Measurements from ENCODE around the gene OR9I1. TPM values are rescaled to one million over a fixed set of nuclear protein-coding genes. Genes with fewer than 3 reads are reported as not detected.

Gene OR9I1
- total and polyA plus RNA-seq, 2 of the 13 experiments (the other 11 are each of a cell fraction or from before 2014, with no cell fraction given), result not detected

DNA sequence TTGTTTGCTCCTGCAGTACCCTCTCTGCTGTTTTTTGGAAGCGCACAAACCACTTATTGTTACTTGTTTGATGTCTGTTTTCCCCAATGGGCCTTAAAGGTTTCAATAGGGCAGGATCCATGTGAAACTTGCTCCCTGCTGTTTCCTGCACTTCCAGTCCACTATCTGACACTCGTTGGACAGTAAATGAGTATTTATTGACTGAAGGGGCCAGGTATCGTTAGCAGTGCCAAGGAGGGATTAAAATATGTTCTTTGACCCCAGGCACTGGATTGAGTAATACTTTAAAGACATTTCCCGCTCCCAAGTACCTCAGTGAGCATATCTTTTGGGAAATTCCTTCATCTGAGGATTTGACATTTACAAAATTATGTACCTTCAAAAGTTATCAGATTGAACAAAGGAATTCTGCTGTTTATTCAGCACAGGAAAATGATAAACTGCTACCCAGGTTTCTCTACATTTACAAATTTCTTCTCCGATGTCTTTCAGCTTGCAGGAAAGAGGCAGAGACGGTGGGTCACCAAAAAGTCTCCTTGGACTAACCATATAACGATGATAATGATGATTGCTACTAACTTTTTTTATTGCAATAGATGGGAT is 40.3 kb upstream of the OR9I1 start (continued):
- TF ChIP-seq, protein P1, sequence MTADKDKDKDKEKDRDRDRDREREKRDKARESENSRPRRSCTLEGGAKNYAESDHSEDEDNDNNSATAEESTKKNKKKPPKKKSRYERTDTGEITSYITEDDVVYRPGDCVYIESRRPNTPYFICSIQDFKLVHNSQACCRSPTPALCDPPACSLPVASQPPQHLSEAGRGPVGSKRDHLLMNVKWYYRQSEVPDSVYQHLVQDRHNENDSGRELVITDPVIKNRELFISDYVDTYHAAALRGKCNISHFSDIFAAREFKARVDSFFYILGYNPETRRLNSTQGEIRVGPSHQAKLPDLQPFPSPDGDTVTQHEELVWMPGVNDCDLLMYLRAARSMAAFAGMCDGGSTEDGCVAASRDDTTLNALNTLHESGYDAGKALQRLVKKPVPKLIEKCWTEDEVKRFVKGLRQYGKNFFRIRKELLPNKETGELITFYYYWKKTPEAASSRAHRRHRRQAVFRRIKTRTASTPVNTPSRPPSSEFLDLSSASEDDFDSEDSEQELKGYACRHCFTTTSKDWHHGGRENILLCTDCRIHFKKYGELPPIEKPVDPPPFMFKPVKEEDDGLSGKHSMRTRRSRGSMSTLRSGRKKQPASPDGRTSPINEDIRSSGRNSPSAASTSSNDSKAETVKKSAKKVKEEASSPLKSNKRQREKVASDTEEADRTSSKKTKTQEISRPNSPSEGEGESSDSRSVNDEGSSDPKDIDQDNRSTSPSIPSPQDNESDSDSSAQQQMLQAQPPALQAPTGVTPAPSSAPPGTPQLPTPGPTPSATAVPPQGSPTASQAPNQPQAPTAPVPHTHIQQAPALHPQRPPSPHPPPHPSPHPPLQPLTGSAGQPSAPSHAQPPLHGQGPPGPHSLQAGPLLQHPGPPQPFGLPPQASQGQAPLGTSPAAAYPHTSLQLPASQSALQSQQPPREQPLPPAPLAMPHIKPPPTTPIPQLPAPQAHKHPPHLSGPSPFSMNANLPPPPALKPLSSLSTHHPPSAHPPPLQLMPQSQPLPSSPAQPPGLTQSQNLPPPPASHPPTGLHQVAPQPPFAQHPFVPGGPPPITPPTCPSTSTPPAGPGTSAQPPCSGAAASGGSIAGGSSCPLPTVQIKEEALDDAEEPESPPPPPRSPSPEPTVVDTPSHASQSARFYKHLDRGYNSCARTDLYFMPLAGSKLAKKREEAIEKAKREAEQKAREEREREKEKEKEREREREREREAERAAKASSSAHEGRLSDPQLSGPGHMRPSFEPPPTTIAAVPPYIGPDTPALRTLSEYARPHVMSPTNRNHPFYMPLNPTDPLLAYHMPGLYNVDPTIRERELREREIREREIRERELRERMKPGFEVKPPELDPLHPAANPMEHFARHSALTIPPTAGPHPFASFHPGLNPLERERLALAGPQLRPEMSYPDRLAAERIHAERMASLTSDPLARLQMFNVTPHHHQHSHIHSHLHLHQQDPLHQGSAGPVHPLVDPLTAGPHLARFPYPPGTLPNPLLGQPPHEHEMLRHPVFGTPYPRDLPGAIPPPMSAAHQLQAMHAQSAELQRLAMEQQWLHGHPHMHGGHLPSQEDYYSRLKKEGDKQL (CRISPR knock-in tag; IDR thresholded peaks at IDR 0.05; ENCODE audit: low read depth), result peak; percentile 81; the same call in 1 of the 2 replicates
- TF ChIP-seq, protein P2, sequence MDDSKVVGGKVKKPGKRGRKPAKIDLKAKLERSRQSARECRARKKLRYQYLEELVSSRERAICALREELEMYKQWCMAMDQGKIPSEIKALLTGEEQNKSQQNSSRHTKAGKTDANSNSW (CRISPR knock-in tag; IDR thresholded peaks at IDR 0.05; ENCODE audit: borderline replicate concordance), result no peak
- TF ChIP-seq, protein P3, sequence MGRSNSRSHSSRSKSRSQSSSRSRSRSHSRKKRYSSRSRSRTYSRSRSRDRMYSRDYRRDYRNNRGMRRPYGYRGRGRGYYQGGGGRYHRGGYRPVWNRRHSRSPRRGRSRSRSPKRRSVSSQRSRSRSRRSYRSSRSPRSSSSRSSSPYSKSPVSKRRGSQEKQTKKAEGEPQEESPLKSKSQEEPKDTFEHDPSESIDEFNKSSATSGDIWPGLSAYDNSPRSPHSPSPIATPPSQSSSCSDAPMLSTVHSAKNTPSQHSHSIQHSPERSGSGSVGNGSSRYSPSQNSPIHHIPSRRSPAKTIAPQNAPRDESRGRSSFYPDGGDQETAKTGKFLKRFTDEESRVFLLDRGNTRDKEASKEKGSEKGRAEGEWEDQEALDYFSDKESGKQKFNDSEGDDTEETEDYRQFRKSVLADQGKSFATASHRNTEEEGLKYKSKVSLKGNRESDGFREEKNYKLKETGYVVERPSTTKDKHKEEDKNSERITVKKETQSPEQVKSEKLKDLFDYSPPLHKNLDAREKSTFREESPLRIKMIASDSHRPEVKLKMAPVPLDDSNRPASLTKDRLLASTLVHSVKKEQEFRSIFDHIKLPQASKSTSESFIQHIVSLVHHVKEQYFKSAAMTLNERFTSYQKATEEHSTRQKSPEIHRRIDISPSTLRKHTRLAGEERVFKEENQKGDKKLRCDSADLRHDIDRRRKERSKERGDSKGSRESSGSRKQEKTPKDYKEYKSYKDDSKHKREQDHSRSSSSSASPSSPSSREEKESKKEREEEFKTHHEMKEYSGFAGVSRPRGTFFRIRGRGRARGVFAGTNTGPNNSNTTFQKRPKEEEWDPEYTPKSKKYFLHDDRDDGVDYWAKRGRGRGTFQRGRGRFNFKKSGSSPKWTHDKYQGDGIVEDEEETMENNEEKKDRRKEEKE (IDR thresholded peaks at IDR 0.05), result no peak
- TF ChIP-seq FOXA3 (CRISPR knock-in tag; IDR thresholded peaks at IDR 0.05) (peak; percentile 87), ZNF232 (CRISPR knock-in tag; IDR thresholded peaks at IDR 0.05; ENCODE audit: borderline replicate concordance) (0 out of 2 replicates have a peak, but pooled peaks have one; percentile 31)
- TF ChIP-seq, protein P4, sequence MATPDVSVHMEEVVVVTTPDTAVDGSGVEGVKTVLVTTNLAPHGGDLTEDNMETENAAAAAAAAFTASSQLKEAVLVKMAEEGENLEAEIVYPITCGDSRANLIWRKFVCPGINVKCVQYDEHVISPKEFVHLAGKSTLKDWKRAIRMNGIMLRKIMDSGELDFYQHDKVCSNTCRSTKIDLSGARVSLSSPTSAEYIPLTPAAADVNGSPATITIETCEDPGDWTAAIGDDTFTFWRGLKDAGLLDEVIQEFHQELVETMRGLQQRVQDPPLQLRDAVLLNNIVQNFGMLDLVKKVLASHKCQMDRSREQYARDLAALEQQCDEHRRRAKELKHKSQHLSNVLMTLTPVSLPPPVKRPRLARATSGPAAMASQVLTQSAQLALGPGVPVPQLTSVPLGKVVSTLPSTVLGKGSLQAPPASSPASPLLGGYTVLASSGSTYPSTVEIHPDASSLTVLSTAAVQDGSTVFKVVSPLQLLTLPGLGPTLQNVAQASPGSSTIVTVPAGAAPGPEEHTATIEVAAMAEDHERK (CRISPR knock-in tag; IDR thresholded peaks at IDR 0.05; ENCODE audit: low read depth), result no peak
- TF ChIP-seq, protein P5, sequence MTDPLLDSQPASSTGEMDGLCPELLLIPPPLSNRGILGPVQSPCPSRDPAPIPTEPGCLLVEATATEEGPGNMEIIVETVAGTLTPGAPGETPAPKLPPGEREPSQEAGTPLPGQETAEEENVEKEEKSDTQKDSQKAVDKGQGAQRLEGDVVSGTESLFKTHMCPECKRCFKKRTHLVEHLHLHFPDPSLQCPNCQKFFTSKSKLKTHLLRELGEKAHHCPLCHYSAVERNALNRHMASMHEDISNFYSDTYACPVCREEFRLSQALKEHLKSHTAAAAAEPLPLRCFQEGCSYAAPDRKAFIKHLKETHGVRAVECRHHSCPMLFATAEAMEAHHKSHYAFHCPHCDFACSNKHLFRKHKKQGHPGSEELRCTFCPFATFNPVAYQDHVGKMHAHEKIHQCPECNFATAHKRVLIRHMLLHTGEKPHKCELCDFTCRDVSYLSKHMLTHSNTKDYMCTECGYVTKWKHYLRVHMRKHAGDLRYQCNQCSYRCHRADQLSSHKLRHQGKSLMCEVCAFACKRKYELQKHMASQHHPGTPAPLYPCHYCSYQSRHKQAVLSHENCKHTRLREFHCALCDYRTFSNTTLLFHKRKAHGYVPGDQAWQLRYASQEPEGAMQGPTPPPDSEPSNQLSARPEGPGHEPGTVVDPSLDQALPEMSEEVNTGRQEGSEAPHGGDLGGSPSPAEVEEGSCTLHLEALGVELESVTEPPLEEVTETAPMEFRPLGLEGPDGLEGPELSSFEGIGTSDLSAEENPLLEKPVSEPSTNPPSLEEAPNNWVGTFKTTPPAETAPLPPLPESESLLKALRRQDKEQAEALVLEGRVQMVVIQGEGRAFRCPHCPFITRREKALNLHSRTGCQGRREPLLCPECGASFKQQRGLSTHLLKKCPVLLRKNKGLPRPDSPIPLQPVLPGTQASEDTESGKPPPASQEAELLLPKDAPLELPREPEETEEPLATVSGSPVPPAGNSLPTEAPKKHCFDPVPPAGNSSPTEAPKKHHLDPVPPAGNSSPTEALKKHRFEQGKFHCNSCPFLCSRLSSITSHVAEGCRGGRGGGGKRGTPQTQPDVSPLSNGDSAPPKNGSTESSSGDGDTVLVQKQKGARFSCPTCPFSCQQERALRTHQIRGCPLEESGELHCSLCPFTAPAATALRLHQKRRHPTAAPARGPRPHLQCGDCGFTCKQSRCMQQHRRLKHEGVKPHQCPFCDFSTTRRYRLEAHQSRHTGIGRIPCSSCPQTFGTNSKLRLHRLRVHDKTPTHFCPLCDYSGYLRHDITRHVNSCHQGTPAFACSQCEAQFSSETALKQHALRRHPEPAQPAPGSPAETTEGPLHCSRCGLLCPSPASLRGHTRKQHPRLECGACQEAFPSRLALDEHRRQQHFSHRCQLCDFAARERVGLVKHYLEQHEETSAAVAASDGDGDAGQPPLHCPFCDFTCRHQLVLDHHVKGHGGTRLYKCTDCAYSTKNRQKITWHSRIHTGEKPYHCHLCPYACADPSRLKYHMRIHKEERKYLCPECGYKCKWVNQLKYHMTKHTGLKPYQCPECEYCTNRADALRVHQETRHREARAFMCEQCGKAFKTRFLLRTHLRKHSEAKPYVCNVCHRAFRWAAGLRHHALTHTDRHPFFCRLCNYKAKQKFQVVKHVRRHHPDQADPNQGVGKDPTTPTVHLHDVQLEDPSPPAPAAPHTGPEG (CRISPR knock-in tag; IDR thresholded peaks at IDR 0.05), result no peak
- TF ChIP-seq, protein P6, sequence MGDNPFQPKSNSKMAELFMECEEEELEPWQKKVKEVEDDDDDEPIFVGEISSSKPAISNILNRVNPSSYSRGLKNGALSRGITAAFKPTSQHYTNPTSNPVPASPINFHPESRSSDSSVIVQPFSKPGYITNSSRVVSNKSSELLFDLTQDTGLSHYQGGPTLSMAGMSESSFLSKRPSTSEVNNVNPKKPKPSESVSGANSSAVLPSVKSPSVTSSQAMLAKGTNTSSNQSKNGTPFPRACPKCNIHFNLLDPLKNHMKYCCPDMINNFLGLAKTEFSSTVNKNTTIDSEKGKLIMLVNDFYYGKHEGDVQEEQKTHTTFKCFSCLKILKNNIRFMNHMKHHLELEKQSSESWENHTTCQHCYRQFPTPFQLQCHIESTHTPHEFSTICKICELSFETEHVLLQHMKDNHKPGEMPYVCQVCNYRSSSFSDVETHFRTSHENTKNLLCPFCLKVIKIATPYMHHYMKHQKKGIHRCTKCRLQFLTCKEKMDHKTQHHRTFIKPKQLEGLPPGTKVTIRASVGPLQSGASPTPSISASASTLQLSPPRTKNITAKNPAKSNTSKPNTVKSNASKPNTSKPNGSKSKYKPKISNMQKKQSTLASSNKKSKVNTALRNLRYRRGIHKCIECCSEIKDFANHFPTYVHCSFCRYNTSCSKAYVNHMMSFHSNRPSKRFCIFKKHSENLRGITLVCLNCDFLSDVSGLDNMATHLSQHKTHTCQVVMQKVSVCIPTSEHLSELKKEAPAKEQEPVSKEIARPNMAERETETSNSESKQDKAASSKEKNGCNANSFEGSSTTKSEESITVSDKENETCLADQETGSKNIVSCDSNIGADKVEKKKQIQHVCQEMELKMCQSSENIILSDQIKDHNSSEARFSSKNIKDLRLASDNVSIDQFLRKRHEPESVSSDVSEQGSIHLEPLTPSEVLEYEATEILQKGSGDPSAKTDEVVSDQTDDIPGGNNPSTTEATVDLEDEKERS (CRISPR knock-in tag; IDR thresholded peaks at IDR 0.05), result no peak
